Stimulated activated CD8-positive, alpha-beta memory T cell treated with anti-CD3 and anti-CD28 coated beads, Interleukin-12 subunit alpha, Interleukin-12 subunit beta, amount 100 ng/mL, for 24 hours (primary cell): Measurements from ENCODE around the gene MFAP3.
"Not testable (repeated sequence)": the region's sequence is repeated elsewhere in the genome, so short reads cannot be mapped to it uniquely, and the experiment has no call there.

Experiments
- DNase-seq: peaks from one replicate; pipeline ENCODE4 v3.0.0-alpha.2; 2020; ENCODE audit errors: extremely low read depth

MFAP3 gene

GRCh38 chr5:154038707-154039457 lies at the start of gene MFAP3, which contains the start of gene FAM114A2:
MFAP3 (plus strand) TSS chr5:154038967; CDS start chr5:154049723, 10,756 bp downstream.
FAM114A2 (minus strand) TSS chr5:154038910; CDS start chr5:154034953, 3,957 bp downstream.
- peak; percentile 64 for DNase-seq

- DNase-seq = no peak
These were observed 47.6 kb upstream of the MFAP3 start for GRCh38 chr5:153991168-153991567.

- DNase-seq = no peak
These were observed 40.8 kb upstream of the MFAP3 start for GRCh38 chr5:153998010-153998409.

GRCh38 chr5:153998768-153999167 lies 40.0 kb upstream of the MFAP3 start:
- no peak for DNase-seq

- DNase-seq = no peak
These were observed 38.8 kb upstream of the MFAP3 start for GRCh38 chr5:153999995-154000394.

GRCh38 chr5:154000703-154001102 lies 38.1 kb upstream of the MFAP3 start:
- no peak for DNase-seq

GRCh38 chr5:154002093-154002492 lies 36.7 kb upstream of the MFAP3 start:
- DNase-seq = no peak

GRCh38 chr5:154002511-154003020 lies 36.2 kb upstream of the MFAP3 start:
- DNase-seq = no peak

- DNase-seq = no peak
These were observed 33.1 kb upstream of the MFAP3 start for GRCh38 chr5:154005648-154006047.

GRCh38 chr5:154010660-154011059 lies 28.1 kb upstream of the MFAP3 start:
- no peak for DNase-seq

GRCh38 chr5:154015071-154015693 lies 23.6 kb upstream of the MFAP3 start:
- no peak for DNase-seq

GRCh38 chr5:154018919-154019318 lies 19.8 kb upstream of the MFAP3 start:
- DNase-seq = not testable (repeated sequence)

- no peak for DNase-seq
These were observed 12.8 kb upstream of the MFAP3 start for GRCh38 chr5:154025951-154026350.

GRCh38 chr5:154031937-154032489 lies 6.8 kb upstream of the MFAP3 start:
- no peak for DNase-seq

GRCh38 chr5:154034944-154035343 lies 3.8 kb upstream of the MFAP3 start:
- no peak for DNase-seq

- DNase-seq = no peak
These were observed 483 bp upstream of the MFAP3 start for GRCh38 chr5:154038261-154038706.

GRCh38 chr5:154039458-154039829 lies 677 bp downstream of the MFAP3 start:
- DNase-seq = no peak

GRCh38 chr5:154042766-154043165 lies 4.0 kb downstream of the MFAP3 start:
- DNase-seq = no peak

GRCh38 chr5:154044099-154044498 lies 5.3 kb downstream of the MFAP3 start:
- no peak for DNase-seq

GRCh38 chr5:154044581-154044980 lies 5.8 kb downstream of the MFAP3 start:
- DNase-seq = no peak

GRCh38 chr5:154046486-154046885 lies 7.7 kb downstream of the MFAP3 start:
- no peak for DNase-seq

- no peak for DNase-seq
These were observed 8.6 kb downstream of the MFAP3 start for GRCh38 chr5:154047324-154047723.

- no peak for DNase-seq
These were observed 10.9 kb downstream of the MFAP3 start for GRCh38 chr5:154049636-154050035.
